ENCODE data around the gene SVBP.

SVBP gene

DNA sequence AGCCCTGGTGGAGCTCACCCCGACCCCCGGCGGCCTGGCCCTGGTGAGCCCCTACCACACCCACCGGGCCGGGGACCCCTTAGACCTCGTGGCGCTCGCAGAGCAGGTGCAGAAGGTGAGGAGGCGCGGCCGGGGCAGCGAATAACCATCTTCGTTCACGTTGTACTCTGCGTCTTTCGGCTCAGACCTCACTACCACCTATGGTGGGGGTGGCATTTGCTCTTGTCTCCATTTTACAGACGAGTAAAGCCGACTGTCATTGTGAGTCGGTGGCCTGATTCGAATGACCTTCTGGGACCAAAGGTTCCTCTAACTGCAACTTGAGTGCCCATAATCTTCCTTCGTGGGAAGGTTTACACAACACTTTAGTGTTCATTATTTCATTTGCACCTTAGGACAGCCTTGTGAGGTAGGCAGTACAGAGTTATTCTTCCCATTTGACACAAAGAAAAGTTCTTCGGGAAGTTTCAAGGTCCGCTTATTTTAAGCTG lies 49.6 kb downstream of the SVBP start:
- Histone ChIP-seq H3K27ac (ENCODE audit: low read depth in 2 of 2, low read length in 2 of 2) (peak overlapping the region; percentile 88 to 89), H3K4me3 (ENCODE audit: low read length in 2 of 2) (peak overlapping the region; percentile 86 to 99), H3K36me3 (ENCODE audit: control insufficient read depth in 2 of 2, insufficient read depth in 2 of 2, low read length in 2 of 2) (no peaks in the 10 kb centered on the region), H3K9me3 (ENCODE audit: control insufficient read depth in 2 of 2, low read length in 2 of 2) (no peaks in the 10 kb centered on the region), H3K27me3 (ENCODE audit: control insufficient read depth in 2 of 2, insufficient read depth in 2 of 2, low read length in 2 of 2) (no peaks in the 10 kb centered on the region), H3K4me1 (ENCODE audit: control insufficient read depth in 2 of 2, insufficient read depth in 2 of 2, low read length in 2 of 2) (peaks cover 5 to 17% of the 10 kb centered on the region in 2 donors), H3K9ac (ENCODE audit: low read depth in 1 of 2, low read length in 2 of 2) (peak overlapping the region; percentile 90 to 93)

DNA sequence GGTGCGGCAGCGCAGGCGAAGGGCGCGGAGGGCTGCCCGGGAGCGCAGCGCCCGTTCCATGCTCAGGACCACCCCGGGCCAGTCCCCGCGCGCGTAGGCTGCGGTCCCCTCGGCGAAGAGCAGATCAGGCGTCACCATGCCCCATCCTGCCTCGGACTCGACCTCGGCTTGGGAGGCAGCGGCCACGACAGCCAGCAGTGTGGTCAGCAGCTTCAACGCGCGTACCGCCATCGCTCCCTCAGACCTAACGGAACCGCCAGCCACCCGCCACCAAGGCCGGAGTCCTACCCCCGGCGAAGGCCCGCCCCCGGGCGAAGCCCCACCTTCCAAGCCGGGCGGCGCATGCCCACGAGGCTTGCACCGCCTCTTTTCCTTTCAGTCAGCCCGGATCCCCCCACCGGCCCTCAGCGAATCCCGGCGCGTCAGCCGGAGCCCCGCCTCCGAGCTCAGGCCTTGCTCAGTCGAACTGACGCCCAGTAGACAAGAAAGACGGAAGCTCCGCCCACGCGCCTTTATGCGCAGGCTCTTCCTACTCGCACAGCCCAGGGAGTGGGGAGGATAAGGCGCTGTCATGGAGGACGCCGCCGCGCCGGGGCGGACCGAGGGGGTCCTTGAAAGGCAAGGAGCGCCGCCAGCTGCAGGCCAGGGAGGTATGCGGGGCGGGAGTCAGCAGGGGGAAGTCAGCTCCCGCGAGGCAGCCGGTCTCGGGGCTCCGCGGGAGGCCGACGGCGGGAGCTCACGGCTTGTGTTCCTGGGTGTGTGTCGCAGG lies 50.3 kb downstream of the SVBP start, which contains the start of the genes C1orf50 and P3H1:
Gene C1orf50, plus strand, starts transcription at position 509 of the 769 bp plus-strand sequence. Its CDS starts 63 bp downstream, at position 572.
Gene P3H1, minus strand, starts transcription at position 288 of the 769 bp plus-strand sequence. Its CDS starts 57 bp downstream, at position 231.
- Histone ChIP-seq H3K9me3 (ENCODE audit: control insufficient read depth in 2 of 2, low read length in 2 of 2) (no peaks in the 10 kb centered on the region), H3K27me3 (ENCODE audit: control insufficient read depth in 2 of 2, insufficient read depth in 2 of 2, low read length in 2 of 2) (no peaks in the 10 kb centered on the region), H3K27ac (ENCODE audit: low read depth in 2 of 2, low read length in 2 of 2) (peak within 1 kb of the TSS; percentile 89), H3K4me1 (ENCODE audit: control insufficient read depth in 2 of 2, insufficient read depth in 2 of 2, low read length in 2 of 2) (peaks cover 5 to 17% of the 10 kb centered on the region in 2 donors), H3K9ac (ENCODE audit: low read depth in 1 of 2, low read length in 2 of 2) (peak within 1 kb of the TSS; percentile 90 to 93), H3K4me3 (ENCODE audit: low read length in 2 of 2) (peak within 1 kb of the TSS; percentile 88 to 99), H3K36me3 (ENCODE audit: control insufficient read depth in 2 of 2, insufficient read depth in 2 of 2, low read length in 2 of 2) (no peaks in the 10 kb centered on the region)

DNA sequence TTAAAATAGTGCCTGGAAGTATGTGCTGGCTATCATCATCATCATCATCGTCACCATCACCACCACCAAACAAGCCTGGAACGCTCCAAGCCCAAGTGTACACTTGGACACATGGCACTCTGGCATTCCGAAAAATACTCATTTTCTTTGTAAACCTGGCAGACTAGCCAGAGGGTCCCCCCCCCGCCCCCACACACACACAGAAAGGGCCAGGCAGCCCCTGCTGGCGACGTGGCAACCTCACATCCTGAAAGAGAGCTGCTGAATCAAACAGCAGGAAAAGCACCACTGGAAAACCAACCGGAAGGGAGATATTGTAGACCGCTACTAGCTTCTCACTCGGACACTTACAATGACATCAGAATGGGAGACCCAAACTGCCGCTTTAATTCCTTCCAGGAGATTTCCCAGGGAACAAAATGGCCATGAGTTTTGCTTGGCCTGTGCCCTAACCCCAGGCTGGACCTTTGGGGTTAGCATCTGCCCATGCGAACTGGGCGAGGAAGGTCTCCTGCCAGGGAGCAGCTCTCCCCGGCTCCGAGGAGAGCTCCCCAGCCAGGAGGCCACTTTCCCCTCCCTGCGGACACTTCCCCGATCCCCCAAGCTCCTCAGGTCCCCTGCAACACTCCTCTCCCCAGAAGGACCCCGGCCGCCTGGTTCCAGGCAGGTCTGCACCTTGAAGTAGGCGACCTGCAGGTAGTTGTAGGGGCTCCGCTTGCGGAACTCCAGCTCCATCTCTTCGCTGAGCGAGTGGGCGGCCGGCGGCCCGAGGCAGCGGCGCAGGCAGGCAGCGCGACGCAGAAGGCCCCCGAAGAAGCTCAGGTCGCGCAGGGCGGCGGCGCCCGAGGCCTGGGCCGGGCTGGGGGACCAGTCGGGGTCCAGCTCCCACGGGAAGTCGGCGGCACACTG lies 51.1 kb downstream of the SVBP start:
- H3K36me3 ChIP-seq (ENCODE audit: control insufficient read depth in 2 of 2, insufficient read depth in 2 of 2, low read length in 2 of 2) = no peaks in the 10 kb centered on the region
- H3K4me1 ChIP-seq (ENCODE audit: control insufficient read depth in 2 of 2, insufficient read depth in 2 of 2, low read length in 2 of 2) = peaks cover 5 to 17% of the 10 kb centered on the region in 2 donors
- no peaks in the 10 kb centered on the region for H3K27me3 ChIP-seq (ENCODE audit: control insufficient read depth in 2 of 2, insufficient read depth in 2 of 2, low read length in 2 of 2)
- H3K9me3 ChIP-seq (ENCODE audit: control insufficient read depth in 2 of 2, low read length in 2 of 2) = no peaks in the 10 kb centered on the region
- peak overlapping the region; percentile 56 to 77 for H3K9ac ChIP-seq (ENCODE audit: low read depth in 1 of 2, low read length in 2 of 2)
- H3K27ac ChIP-seq (ENCODE audit: low read depth in 2 of 2, low read length in 2 of 2) = peak overlapping the region; percentile 61 to 89
- H3K4me3 ChIP-seq (ENCODE audit: low read length in 2 of 2) = peak overlapping the region; percentile 88 to 99

DNA sequence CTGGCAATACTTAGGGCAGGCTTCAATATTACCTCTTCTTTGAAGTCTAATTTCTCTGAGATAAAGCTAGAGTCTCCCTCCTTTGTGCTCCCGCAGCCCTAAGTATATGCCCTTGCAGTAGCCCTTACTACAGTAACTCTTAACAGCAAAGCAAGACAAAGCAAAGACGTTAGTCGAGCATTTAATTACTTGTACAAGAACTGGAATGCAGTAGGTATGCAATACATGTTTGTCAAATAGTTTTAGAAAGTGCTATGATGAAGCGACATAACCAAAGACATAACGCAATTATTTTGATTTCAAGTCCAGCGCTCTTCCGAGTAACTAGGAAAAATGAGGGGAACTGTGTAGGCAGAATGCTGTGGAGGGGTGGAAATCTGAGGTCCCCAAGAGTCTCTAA lies 51.9 kb downstream of the SVBP start:
- H3K9me3 ChIP-seq (ENCODE audit: control insufficient read depth in 2 of 2, low read length in 2 of 2) = no peaks in the 10 kb centered on the region
- H3K27me3 ChIP-seq (ENCODE audit: control insufficient read depth in 2 of 2, insufficient read depth in 2 of 2, low read length in 2 of 2) = no peaks in the 10 kb centered on the region
- H3K36me3 ChIP-seq (ENCODE audit: control insufficient read depth in 2 of 2, insufficient read depth in 2 of 2, low read length in 2 of 2) = no peaks in the 10 kb centered on the region
- no peak overlapping the region for H3K27ac ChIP-seq (ENCODE audit: low read depth in 2 of 2, low read length in 2 of 2)
- peak overlapping the region; percentile 88 to 99 for H3K4me3 ChIP-seq (ENCODE audit: low read length in 2 of 2)
- H3K9ac ChIP-seq (ENCODE audit: low read depth in 1 of 2, low read length in 2 of 2) = peak overlapping the region; percentile 34 to 56
- H3K4me1 ChIP-seq (ENCODE audit: control insufficient read depth in 2 of 2, insufficient read depth in 2 of 2, low read length in 2 of 2) = peaks cover 5 to 17% of the 10 kb centered on the region in 2 donors

DNA sequence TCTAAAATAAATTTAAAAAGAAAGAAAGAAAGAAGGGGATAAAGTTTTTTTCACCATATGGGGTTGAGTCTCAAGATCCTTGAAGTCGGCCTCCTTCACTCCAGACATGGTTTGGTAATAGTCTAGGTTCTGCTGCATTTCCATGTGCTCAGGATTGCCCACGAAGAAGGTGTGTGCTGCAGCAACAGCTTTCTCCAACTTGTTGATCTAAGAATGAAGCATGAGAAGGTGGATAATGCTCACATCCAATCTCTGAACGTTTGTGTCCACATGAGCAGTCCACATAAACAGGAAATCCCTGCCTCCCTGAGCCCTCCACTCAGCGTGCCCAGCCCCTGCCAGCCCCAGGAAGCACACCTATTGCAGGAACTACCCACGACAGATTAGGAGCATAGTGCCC lies 54.9 kb downstream of the SVBP start:
- H3K27me3 ChIP-seq (ENCODE audit: control insufficient read depth in 2 of 2, insufficient read depth in 2 of 2, low read length in 2 of 2) = no peaks in the 10 kb centered on the region
- H3K9ac ChIP-seq (ENCODE audit: low read depth in 1 of 2, low read length in 2 of 2) = no peak overlapping the region
- H3K4me3 ChIP-seq (ENCODE audit: low read length in 2 of 2) = no peak overlapping the region
- H3K36me3 ChIP-seq (ENCODE audit: control insufficient read depth in 2 of 2, insufficient read depth in 2 of 2, low read length in 2 of 2) = peaks cover 6 to 13% of the 10 kb centered on the region in 2 donors
- no peaks in the 10 kb centered on the region for H3K9me3 ChIP-seq (ENCODE audit: control insufficient read depth in 2 of 2, low read length in 2 of 2)
- no peak overlapping the region for H3K27ac ChIP-seq (ENCODE audit: low read depth in 2 of 2, low read length in 2 of 2)
- H3K4me1 ChIP-seq (ENCODE audit: control insufficient read depth in 2 of 2, insufficient read depth in 2 of 2, low read length in 2 of 2) = peaks cover 0 to 9% of the 10 kb centered on the region in 2 donors

DNA sequence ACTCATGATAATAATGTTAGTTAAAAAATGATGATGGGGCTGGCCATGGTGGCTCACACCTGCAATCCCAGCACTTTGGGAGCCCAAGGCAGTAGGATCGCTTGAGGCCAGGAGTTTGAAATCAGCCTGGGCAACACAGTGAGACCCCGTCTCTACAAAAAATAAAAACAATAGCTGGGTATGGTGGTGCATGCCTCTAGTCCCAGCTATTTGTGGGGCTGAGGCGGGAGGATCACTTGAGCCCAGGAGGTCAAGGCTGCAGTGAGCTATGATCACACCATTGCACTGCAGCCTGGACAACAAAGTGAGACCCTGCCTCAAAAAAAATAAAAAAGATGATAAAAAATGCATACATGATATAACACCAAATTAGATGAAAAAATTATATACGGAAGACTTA lies 55.6 kb downstream of the SVBP start:
- Histone ChIP-seq H3K9me3 (ENCODE audit: control insufficient read depth in 2 of 2, low read length in 2 of 2) (no peaks in the 10 kb centered on the region), H3K27ac (ENCODE audit: low read depth in 2 of 2, low read length in 2 of 2) (no peak overlapping the region), H3K9ac (ENCODE audit: low read depth in 1 of 2, low read length in 2 of 2) (no peak overlapping the region), H3K4me1 (ENCODE audit: control insufficient read depth in 2 of 2, insufficient read depth in 2 of 2, low read length in 2 of 2) (peaks cover 0 to 9% of the 10 kb centered on the region in 2 donors), H3K4me3 (ENCODE audit: low read length in 2 of 2) (no peak overlapping the region), H3K27me3 (ENCODE audit: control insufficient read depth in 2 of 2, insufficient read depth in 2 of 2, low read length in 2 of 2) (no peaks in the 10 kb centered on the region), H3K36me3 (ENCODE audit: control insufficient read depth in 2 of 2, insufficient read depth in 2 of 2, low read length in 2 of 2) (peaks cover 6 to 14% of the 10 kb centered on the region in 2 donors)

DNA sequence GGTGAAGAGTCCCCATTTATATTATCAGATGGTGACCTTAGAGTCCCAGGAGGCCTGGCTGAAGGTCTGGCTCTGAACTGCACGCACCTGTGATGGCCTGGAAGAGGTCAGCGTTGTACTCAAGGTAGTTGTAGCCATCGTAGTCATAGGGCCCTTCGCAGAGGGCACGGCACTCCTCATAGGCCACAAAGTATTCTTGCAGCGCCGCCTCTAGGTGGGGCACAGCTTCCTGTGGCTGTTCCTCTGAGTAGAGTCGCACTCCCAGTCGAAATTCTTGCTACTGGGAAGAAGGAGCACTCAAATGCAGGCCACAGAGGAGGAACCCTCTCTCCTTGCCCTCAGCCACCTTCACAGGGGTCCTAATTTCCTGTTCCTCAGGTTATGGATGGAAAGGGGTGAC lies 58.1 kb downstream of the SVBP start:
- Histone ChIP-seq H3K4me3 (ENCODE audit: low read length in 2 of 2) (no peak overlapping the region), H3K9ac (ENCODE audit: low read depth in 1 of 2, low read length in 2 of 2) (no peak overlapping the region), H3K36me3 (ENCODE audit: control insufficient read depth in 2 of 2, insufficient read depth in 2 of 2, low read length in 2 of 2) (peaks cover 13 to 29% of the 10 kb centered on the region in 2 donors), H3K27ac (ENCODE audit: low read depth in 2 of 2, low read length in 2 of 2) (no peak overlapping the region), H3K4me1 (ENCODE audit: control insufficient read depth in 2 of 2, insufficient read depth in 2 of 2, low read length in 2 of 2) (no peaks in the 10 kb centered on the region), H3K9me3 (ENCODE audit: control insufficient read depth in 2 of 2, low read length in 2 of 2) (no peaks in the 10 kb centered on the region), H3K27me3 (ENCODE audit: control insufficient read depth in 2 of 2, insufficient read depth in 2 of 2, low read length in 2 of 2) (no peaks in the 10 kb centered on the region)

DNA sequence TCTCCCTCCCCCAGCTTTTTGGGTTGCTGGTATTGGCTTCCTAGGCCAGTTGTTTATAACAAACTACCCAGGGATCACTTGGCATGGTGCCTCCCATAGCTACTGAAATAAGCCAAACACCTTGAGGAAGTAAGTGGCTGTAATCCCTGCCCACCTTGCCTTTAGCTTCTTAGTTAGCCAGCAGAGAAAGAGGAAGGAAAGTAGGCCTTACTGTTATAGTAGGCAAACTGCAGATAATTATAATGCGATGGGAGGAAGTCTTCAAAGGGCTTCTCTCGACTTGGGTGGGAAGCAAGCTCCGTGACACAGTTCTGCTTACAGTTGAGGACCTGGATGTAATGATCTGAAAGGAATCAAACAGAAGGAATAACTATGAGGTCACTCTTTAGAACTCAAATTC lies 58.6 kb downstream of the SVBP start:
- Histone ChIP-seq H3K27ac (ENCODE audit: low read depth in 2 of 2, low read length in 2 of 2) (no peak overlapping the region), H3K4me1 (ENCODE audit: control insufficient read depth in 2 of 2, insufficient read depth in 2 of 2, low read length in 2 of 2) (no peaks in the 10 kb centered on the region), H3K9ac (ENCODE audit: low read depth in 1 of 2, low read length in 2 of 2) (peak overlapping the region in 1 of 2 donors; percentile 9), H3K27me3 (ENCODE audit: control insufficient read depth in 2 of 2, insufficient read depth in 2 of 2, low read length in 2 of 2) (no peaks in the 10 kb centered on the region), H3K4me3 (ENCODE audit: low read length in 2 of 2) (no peak overlapping the region), H3K9me3 (ENCODE audit: control insufficient read depth in 2 of 2, low read length in 2 of 2) (no peaks in the 10 kb centered on the region), H3K36me3 (ENCODE audit: control insufficient read depth in 2 of 2, insufficient read depth in 2 of 2, low read length in 2 of 2) (peaks cover 14 to 33% of the 10 kb centered on the region in 2 donors)

DNA sequence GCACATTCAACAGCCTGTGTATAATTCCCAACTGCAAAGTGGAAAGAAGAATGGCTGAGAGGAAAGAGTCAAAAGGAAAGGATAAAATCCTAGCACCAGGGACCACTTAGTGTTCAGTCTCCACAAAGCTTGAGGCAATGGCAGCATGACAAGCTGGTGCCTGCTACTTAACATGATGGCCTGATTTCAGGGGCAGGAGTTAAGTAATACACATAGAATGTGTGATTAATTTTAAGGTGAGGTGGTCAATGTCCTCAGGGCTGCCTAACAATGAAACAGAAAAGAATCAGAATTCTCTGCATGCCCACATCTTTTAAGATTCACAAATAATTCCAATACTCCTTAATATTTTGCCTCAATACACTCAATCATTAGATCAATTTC lies 59.3 kb downstream of the SVBP start:
- Histone ChIP-seq H3K9ac (ENCODE audit: low read depth in 1 of 2, low read length in 2 of 2) (no peak overlapping the region), H3K4me1 (ENCODE audit: control insufficient read depth in 2 of 2, insufficient read depth in 2 of 2, low read length in 2 of 2) (no peaks in the 10 kb centered on the region), H3K4me3 (ENCODE audit: low read length in 2 of 2) (no peak overlapping the region), H3K36me3 (ENCODE audit: control insufficient read depth in 2 of 2, insufficient read depth in 2 of 2, low read length in 2 of 2) (peaks cover 14 to 33% of the 10 kb centered on the region in 2 donors), H3K27me3 (ENCODE audit: control insufficient read depth in 2 of 2, insufficient read depth in 2 of 2, low read length in 2 of 2) (no peaks in the 10 kb centered on the region), H3K27ac (ENCODE audit: low read depth in 2 of 2, low read length in 2 of 2) (no peak overlapping the region), H3K9me3 (ENCODE audit: control insufficient read depth in 2 of 2, low read length in 2 of 2) (no peaks in the 10 kb centered on the region)
